Bronchial epithelial cell (primary cell): ENCODE data around the gene OR1J1. TPM values are rescaled to one million over a fixed set of nuclear protein-coding genes. Genes with fewer than 3 reads are reported as not detected.

Experiments
- DNase-seq: peaks from one replicate; pipeline ENCODE4 v3.0.0-alpha.2; 2010; ENCODE audit warnings: low read depth
- FAIRE-seq: peaks from 2 replicates; lab custom pipeline; 2011; peaks lifted over from hg19 to GRCh38; lab: Jason Lieb, UNC
- H3K27me3 ChIP-seq: 2 replicates; pipeline ENCODE4 v1.5.1; 2011; ENCODE audit warnings: low read length; ENCODE audit not compliant: control insufficient read depth, insufficient read depth
- H3K36me3 ChIP-seq: 2 replicates; pipeline ENCODE4 v1.5.1; 2011; ENCODE audit warnings: low read length; ENCODE audit not compliant: control insufficient read depth, insufficient read depth
- H3K4me3 ChIP-seq: 2 replicates; pipeline ENCODE4 v1.5.1; 2011; ENCODE audit warnings: mild to moderate bottlenecking, low read depth, low read length, control low read depth
- total RNA-seq: library from RNA; depleted of rRNA; stranded (reverse); fragments of >200 nt; gene quantifications from 2 replicates; pipeline ENCODE4 v1.2.1, GENCODE V29; 2014
- TF ChIP-seq, protein P1 (sequence below): IDR thresholded peaks from 2 replicates; pipeline ENCODE4 v1.5.1; 2011; ENCODE audit warnings: mild to moderate bottlenecking, moderate library complexity, low read length, control low read depth, inconsistent platforms; ENCODE audit not compliant: insufficient read depth, severe bottlenecking

The OR1J1 gene, protein sequence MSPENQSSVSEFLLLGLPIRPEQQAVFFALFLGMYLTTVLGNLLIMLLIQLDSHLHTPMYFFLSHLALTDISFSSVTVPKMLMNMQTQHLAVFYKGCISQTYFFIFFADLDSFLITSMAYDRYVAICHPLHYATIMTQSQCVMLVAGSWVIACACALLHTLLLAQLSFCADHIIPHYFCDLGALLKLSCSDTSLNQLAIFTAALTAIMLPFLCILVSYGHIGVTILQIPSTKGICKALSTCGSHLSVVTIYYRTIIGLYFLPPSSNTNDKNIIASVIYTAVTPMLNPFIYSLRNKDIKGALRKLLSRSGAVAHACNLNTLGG
- not detected in 2 replicates for total RNA-seq

- H3K4me3 ChIP-seq, result no peak within 1 kb of the TSS
- TF ChIP-seq, protein P1, sequence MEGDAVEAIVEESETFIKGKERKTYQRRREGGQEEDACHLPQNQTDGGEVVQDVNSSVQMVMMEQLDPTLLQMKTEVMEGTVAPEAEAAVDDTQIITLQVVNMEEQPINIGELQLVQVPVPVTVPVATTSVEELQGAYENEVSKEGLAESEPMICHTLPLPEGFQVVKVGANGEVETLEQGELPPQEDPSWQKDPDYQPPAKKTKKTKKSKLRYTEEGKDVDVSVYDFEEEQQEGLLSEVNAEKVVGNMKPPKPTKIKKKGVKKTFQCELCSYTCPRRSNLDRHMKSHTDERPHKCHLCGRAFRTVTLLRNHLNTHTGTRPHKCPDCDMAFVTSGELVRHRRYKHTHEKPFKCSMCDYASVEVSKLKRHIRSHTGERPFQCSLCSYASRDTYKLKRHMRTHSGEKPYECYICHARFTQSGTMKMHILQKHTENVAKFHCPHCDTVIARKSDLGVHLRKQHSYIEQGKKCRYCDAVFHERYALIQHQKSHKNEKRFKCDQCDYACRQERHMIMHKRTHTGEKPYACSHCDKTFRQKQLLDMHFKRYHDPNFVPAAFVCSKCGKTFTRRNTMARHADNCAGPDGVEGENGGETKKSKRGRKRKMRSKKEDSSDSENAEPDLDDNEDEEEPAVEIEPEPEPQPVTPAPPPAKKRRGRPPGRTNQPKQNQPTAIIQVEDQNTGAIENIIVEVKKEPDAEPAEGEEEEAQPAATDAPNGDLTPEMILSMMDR, result no peak
- no peaks in the 10 kb centered on the region for H3K36me3 ChIP-seq
- DNase-seq (no peak), FAIRE-seq (no peak)
- H3K27me3 ChIP-seq, result no peaks in the 10 kb centered on the region
Observed at GRCh38 chr9:122477826-122478225, at the start of gene OR1J1. Gene OR1J1 (minus strand): TSS chr9:122477926. CDS start chr9:122477926, 0 bp downstream.

GRCh38 chr9:122527193-122527592 is 49.5 kb upstream of the OR1J1 start, which contains the start of gene OR1N1:
Gene OR1N1 (minus strand): TSS chr9:122527293. CDS start chr9:122527293, 0 bp downstream.
- DNase-seq (no peak), FAIRE-seq (no peak)
- H3K27me3 ChIP-seq, result peaks cover 2% of the 10 kb centered on the region
- H3K4me3 ChIP-seq, result no peak within 1 kb of the TSS
- H3K36me3 ChIP-seq, result no peaks in the 10 kb centered on the region
- TF ChIP-seq, protein P1, result no peak

DNA sequence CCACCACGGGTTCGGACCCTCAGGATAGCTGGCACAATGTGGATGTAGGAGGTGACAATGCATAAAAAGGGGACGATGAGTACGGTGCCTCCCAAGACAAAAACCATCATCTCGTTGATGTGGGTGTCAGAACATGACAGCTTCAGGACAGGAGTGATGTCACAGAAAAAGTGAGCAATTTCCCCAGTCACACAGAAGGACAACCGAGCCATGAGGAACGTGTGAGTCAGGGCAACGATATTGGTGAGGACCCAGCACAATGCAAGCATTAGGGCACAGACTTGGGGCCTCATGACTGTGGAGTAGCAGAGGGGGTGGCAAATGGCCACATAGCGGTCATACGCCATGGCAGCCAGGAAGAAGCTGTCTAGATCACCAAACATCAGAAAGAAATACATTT is 48.9 kb upstream of the OR1J1 start:
- Histone ChIP-seq H3K4me3 (no peak overlapping the region), H3K36me3 (no peaks in the 10 kb centered on the region), H3K27me3 (peaks cover 2% of the 10 kb centered on the region)
- DNase-seq (no peak), FAIRE-seq (no peak)
- TF ChIP-seq, protein P1, result no peak

DNA sequence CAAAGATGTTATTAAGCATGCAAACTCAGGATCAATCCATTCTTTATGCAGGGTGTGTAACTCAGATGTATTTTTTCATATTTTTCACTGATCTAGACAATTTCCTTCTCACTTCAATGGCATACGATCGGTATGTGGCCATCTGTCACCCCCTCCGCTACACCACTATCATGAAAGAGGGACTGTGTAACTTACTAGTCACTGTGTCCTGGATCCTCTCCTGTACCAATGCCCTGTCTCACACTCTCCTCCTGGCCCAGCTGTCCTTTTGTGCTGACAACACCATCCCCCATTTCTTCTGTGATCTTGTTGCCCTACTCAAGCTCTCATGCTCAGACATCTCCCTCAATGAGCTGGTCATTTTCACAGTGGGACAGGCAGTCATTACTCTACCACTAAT is 41.6 kb upstream of the OR1J1 start:
- TF ChIP-seq, protein P1, result no peak
- no peaks in the 10 kb centered on the region for H3K36me3 ChIP-seq
- no peaks in the 10 kb centered on the region for H3K27me3 ChIP-seq
- no peak for FAIRE-seq
- DNase-seq, result no peak
- no peak overlapping the region for H3K4me3 ChIP-seq

DNA sequence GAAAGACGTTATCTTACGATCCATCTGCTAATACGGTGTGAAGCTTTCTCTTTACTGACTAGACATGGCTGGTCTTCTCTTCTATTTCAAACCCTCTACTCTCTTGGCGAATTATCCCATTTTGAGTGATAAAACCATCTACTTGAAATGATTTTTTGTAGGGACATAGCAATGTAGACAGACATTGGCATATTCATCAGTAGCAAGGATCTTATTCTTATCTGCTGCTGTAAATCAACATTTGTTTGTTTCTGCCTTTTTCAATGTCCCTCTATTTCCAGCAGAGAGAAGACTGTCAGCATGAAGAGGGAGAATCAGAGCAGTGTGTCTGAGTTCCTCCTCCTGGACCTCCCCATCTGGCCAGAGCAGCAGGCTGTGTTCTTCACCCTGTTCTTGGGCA is 41.1 kb upstream of the OR1J1 start, which contains the start of gene OR1J4:
TSS of gene OR1J4 (plus strand) at position 301 of the 400 bp plus-strand sequence. CDS start at position 301, 0 bp downstream.
- H3K4me3 ChIP-seq, result no peak within 1 kb of the TSS
- no peaks in the 10 kb centered on the region for H3K27me3 ChIP-seq
- TF ChIP-seq, protein P1, result no peak
- DNase-seq (no peak), FAIRE-seq (no peak)
- H3K36me3 ChIP-seq, result no peaks in the 10 kb centered on the region
